Measurements from ENCODE around the gene TUBB2B.

- TF ChIP-seq, protein P1, sequence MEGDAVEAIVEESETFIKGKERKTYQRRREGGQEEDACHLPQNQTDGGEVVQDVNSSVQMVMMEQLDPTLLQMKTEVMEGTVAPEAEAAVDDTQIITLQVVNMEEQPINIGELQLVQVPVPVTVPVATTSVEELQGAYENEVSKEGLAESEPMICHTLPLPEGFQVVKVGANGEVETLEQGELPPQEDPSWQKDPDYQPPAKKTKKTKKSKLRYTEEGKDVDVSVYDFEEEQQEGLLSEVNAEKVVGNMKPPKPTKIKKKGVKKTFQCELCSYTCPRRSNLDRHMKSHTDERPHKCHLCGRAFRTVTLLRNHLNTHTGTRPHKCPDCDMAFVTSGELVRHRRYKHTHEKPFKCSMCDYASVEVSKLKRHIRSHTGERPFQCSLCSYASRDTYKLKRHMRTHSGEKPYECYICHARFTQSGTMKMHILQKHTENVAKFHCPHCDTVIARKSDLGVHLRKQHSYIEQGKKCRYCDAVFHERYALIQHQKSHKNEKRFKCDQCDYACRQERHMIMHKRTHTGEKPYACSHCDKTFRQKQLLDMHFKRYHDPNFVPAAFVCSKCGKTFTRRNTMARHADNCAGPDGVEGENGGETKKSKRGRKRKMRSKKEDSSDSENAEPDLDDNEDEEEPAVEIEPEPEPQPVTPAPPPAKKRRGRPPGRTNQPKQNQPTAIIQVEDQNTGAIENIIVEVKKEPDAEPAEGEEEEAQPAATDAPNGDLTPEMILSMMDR (IDR thresholded peaks at IDR 0.05; ENCODE audit: extremely low read depth in 1 of 2, insufficient read depth in 1 of 2, low read depth in 1 of 2, low read length in 2 of 2) = no peak
- TF ChIP-seq MAX (IDR thresholded peaks at IDR 0.05; ENCODE audit: insufficient read depth, insufficient read length) (no peak), POLR2A (IDR thresholded peaks at IDR 0.05; ENCODE audit: low read depth, low read length) (no peak)
Observed at GRCh38 chr6:3228046-3228671, 706 bp upstream of the TUBB2B start.
